Endothelial cell of hepatic sinusoid (primary cell): ENCODE results near the gene INPP5E.

ENCODE experiments used
- in situ Hi-C: cut with HindIII; loops from 2 replicates; pipeline ENCODE4 v1.10.0; 2017; ENCODE audit warnings: low sequenced_read_pairs

INPP5E gene

GRCh38 chr9:136474021-136474640 is 34.5 kb upstream of the INPP5E start:
- in situ Hi-C loops = no loop called here

DNA sequence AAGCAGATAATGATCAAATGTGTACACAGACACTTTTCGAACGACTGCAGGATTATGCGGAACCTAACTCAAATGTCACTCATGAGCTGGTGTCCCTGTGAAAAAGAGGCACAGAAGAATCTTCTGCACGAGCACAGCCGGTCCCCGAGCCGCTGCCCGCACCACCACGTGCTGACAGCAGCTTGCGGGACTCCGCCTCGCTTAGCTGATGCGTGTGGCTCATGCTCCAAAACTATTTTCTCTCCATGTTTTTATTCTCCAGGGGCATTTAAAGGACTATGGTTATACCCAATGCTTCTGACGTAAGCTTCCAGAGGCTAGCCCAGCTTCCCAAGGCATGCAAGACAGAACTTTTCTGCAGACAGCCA is 33.7 kb upstream of the INPP5E start:
- in situ Hi-C loops = no loop called here

DNA sequence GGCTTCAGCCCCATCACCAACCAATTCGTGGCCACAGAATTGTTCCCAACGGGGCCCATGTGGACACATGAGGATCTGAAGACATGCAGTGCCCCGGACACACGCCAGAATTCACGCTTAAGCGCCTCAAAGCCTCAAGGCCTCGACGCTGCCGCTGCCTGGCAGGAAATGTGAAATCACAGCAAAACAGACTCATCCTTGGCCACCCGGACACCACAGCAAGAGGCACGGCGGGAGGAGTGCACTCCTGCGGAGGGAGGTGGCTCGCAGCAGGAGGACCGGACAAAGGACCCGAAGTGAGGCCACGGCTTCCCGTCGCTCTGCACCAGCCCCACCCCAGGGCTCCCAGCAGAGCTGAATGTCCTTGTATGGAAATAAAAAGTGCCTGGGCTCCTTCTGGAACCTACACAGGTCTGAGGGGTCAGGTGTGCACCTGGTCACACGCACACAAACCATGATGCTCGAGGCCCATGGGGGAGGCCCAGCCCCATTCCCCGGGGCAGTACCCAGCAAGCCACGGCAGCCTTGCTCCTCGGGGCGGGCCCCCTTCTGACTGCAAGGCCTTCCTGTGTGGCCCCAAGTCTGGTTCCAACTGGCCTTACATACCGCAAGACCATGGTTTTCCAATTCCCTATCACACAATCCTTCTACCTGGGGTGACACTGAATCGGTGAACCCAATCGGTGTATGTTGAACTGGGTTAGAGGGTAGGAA is 33.2 kb upstream of the INPP5E start:
- in situ Hi-C loops = no loop called here

- in situ Hi-C loops = no loop called here
Observed at GRCh38 chr9:136471802-136472487, 32.3 kb upstream of the INPP5E start.

GRCh38 chr9:136470792-136471469 is 31.3 kb upstream of the INPP5E start:
- in situ Hi-C loops = no loop called here

DNA sequence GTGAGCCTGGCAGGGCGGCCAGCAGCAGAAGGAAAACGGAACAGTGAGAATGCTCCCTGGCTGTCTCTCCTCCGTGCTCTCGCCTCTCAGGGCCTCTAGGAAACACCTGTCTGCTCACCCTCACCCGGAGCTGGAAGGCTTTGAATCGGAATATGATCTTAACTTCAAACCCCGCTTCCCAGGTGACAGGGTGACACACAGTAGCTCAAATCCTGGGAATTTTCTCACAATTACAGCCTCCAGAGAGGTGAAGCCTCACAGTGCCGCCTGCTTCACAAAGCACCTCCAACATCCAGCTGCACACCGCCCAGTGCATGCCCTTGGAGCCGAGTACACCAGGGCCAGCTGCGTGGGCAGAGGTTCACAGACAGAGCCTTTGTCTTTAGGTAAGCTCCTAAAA is 30.7 kb upstream of the INPP5E start:
- in situ Hi-C loops = no loop called here

- in situ Hi-C loops = no loop called here
Observed at GRCh38 chr9:136467766-136468165, 28.1 kb upstream of the INPP5E start.

GRCh38 chr9:136466155-136466541 is 26.5 kb upstream of the INPP5E start:
- in situ Hi-C loops = no loop called here

DNA sequence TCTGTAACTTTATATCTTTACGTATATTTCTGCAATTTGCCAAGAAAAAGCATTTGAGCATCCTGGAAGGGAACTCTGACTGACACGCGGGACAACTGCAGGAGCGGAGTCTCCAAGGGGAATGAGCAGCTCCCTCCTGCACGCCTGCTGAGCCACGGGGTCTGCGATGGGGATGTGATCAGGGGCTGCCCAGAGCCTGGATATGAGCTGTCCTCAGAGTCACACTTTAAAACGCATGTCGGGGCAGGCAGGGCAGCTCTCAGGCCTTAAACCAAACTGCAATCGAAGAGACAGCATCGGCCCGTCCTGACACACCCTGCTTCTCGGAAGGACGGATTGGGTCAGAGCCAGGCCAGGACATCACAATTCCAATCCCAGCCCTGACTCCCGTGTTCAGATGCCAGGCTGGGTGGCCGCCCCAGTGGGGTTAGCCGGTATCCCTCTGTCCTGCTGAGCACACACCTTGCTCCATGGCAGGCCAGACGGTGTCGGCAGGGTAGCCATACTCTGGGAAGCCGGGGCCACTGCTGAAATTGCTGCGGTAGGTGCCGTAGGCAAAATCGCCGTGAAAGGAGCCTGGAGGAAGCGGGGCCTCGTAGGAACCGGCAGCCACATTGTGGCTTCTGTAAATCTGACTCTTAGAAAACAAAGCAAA is 26.0 kb upstream of the INPP5E start:
- in situ Hi-C loops = no loop called here

DNA sequence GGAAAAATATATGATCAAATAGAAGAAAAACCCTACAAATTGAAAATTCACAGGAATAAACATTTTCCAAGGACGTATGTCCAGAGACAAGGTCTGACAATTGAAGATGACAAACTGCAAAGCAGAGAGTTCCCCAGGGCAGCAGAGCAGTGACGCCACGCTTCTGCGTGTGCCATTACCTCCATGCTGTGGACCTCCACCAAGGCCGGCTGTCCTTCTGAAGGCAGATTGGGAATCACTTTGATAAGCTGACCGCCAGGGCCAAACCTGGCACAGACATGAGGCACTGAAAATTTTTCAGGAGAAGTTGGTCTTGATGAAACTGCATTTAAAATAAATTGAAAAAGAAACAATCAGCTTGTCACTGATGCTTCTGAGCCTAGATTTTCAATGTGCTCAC is 24.6 kb upstream of the INPP5E start:
- in situ Hi-C loops = no loop called here

DNA sequence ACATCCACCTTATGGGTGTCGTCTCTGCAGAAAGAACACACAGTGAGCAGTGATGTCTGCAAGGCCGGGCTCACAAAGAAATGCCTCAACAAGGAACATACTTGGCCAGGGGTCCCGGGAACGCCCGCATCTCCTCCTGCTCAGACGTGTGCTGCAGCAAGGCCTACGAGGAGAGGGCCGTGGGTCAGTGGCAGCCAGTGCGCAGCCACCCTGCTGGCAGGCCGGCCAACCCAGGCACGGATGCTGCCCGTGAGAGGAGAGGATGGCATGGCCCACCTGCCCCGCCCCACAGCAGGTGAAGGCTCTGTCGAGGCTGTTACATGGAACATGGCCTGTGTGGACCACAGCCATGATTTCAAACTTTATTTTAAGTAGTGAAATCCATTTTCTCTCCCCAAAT is 23.9 kb upstream of the INPP5E start:
- in situ Hi-C loops = no loop called here

GRCh38 chr9:136462664-136463063 is 23.0 kb upstream of the INPP5E start:
- in situ Hi-C loops = no loop called here

DNA sequence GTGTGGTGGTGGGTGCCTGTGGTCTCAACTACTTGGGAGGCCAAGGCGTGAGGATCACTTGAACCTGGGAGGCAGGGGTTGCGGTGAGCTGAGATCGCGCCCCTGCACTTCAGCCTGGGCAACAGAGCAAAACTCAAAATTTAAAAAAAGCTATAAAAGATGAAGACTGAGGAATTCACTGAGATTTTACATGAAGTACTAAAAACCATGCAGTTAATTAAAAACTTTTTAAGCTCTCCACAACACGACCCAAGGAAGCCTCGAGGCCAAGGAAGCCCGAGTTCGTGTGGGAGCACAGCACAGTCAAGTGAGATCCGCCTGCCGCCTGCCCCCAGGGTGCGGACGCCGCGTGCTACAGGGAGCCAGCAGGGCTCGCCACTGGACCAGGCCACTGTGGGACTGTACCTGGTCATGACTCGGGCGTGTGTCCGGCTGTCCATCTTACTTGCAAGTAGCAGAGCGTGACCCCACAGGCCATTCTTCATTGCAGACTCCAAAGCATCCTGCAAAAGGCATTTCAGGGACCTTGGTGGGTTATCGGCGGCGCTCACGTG is 21.2 kb upstream of the INPP5E start:
- in situ Hi-C loops = no loop called here

GRCh38 chr9:136459425-136459824 is 19.8 kb upstream of the INPP5E start:
- in situ Hi-C loops = no loop called here

- in situ Hi-C loops = no loop called here
Observed at GRCh38 chr9:136457326-136457725, 17.7 kb upstream of the INPP5E start.

GRCh38 chr9:136456258-136456657 is 16.6 kb upstream of the INPP5E start:
- in situ Hi-C loops = no loop called here

DNA sequence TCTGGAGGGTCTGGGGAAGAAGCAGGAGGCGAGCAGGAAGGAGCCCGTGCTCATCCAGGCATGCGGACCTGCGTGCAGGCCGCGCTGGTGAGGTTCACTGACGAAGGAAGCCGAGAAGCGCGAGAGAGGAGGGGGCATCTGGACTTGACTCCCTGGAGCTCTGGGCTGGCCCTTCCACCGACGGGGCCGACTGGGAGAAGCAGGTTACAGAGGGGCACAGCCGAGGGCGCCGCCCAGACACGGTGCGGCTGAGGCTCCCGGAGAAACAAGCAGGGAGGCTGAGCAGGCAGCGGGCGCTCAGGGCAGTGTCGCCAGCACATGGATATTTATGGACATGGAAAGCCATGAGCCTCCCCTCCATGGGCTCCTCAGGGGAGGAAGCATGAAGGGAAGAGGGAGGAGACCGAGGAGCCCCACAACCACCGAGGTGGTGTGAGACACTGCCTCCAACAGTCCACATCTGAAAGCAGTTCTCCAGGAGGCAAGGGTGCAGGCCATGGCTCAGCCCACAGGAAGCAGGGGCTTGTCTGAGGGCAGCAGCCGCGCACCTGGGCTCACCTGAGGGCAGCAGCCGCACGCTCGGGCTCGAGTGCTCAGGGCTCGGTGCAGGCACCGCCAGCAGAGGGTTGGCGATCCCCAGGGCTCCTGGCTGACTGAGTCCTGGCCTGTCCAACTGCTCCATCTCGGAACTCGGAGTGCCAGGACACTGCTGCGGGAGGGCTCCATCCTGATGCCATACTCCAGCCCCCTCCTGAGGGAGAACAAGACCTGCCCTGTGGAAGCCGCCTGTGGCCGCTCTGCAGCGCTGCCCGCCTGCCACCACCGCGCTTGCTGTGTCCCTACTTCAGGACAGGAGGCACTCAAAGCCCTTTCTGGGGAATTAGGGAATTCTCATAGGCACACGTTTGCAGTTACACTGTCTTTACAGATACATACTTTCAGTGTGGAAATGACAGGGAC is 15.7 kb upstream of the INPP5E start:
- in situ Hi-C loops = no loop called here

DNA sequence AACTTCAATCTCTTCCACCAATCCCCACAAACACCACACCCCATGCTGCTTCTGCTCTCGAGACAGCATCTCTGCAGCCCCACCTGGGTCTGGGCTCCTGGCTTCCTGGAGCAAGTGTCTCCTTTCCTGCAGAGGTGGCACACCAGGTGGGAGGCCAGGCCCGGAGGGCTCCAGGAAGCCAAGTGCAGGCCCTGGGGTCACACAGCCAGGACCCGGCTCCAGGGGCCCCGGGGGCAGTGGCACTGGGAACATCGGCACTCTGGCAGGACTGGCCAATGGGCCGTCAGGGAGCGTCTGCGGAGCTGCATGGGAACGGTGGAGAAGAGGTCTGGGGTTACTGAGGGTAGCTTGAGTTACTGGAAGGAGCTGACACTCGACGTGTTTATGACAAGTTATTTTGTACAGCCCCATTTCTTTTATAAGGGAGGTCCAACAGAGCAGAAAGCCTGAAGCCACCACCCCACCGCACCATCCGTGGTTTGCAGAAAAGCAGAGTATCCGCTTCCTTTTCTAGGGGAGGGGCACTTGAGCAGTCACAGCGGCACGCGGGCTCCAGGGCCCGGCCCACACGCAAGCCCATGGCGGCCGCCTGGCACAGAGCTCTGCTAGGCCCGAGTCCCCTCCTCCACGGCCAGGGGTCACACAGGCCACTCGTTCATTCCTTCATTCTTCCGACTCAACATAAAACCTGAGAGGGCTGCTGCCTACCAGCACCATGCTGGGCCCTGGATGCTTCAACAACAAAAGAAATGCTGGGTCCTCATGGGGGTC is 14.6 kb upstream of the INPP5E start:
- in situ Hi-C loops = no loop called here

GRCh38 chr9:136453326-136453725 is 13.7 kb upstream of the INPP5E start:
- in situ Hi-C loops = no loop called here
